ENCODE results near the gene MTFMT.
"Not testable (repeated sequence)": the region's sequence is repeated elsewhere in the genome, so short reads cannot be mapped to it uniquely, and the experiment has no call there.

The MTFMT gene

GRCh38 chr15:65060641-65061397 lies 31.4 kb upstream of the MTFMT start:
- DNase-seq (ENCODE audit: low spot score) = no peak

- DNase-seq (ENCODE audit: low spot score) = no peak
Observed at GRCh38 chr15:65059931-65060596, 30.6 kb upstream of the MTFMT start.

- no peak for DNase-seq (ENCODE audit: low spot score)
Observed at GRCh38 chr15:65059369-65059750, 29.9 kb upstream of the MTFMT start.

- DNase-seq (ENCODE audit: low spot score) = no peak
Observed at GRCh38 chr15:65058394-65059368, 29.2 kb upstream of the MTFMT start.

GRCh38 chr15:65057549-65057940 lies 28.1 kb upstream of the MTFMT start:
- DNase-seq (ENCODE audit: low spot score) = no peak

- no peak for DNase-seq (ENCODE audit: low spot score)
Observed at GRCh38 chr15:65056868-65057548, 27.6 kb upstream of the MTFMT start.

- DNase-seq (ENCODE audit: low spot score) = no peak
Observed at GRCh38 chr15:65056106-65056505, 26.7 kb upstream of the MTFMT start.

- no peak for DNase-seq (ENCODE audit: low spot score)
Observed at GRCh38 chr15:65055201-65055870, 25.9 kb upstream of the MTFMT start.

- DNase-seq (ENCODE audit: low spot score) = peak; percentile 80
Observed at GRCh38 chr15:65054333-65055200, 25.1 kb upstream of the MTFMT start.

GRCh38 chr15:65052956-65053355 lies 23.5 kb upstream of the MTFMT start:
- DNase-seq (ENCODE audit: low spot score) = no peak

GRCh38 chr15:65051266-65051665 lies 21.8 kb upstream of the MTFMT start:
- no peak for DNase-seq (ENCODE audit: low spot score)

- no peak for DNase-seq (ENCODE audit: low spot score)
Observed at GRCh38 chr15:65050270-65050669, 20.8 kb upstream of the MTFMT start.

- DNase-seq (ENCODE audit: low spot score) = peak; percentile 98
Observed at GRCh38 chr15:65049418-65049840, 20.0 kb upstream of the MTFMT start.

GRCh38 chr15:65048241-65048640 lies 18.8 kb upstream of the MTFMT start:
- DNase-seq (ENCODE audit: low spot score) = no peak

GRCh38 chr15:65044724-65045481 lies 15.5 kb upstream of the MTFMT start, which contains the start of gene SLC51B:
SLC51B (plus strand) TSS chr15:65045387; CDS start chr15:65050005, 4,618 bp downstream.
- peak; percentile 68 for DNase-seq (ENCODE audit: low spot score)

GRCh38 chr15:65044218-65044617 lies 14.8 kb upstream of the MTFMT start:
- not testable (repeated sequence) for DNase-seq (ENCODE audit: low spot score)

- no peak for DNase-seq (ENCODE audit: low spot score)
Observed at GRCh38 chr15:65042776-65043327, 13.4 kb upstream of the MTFMT start.

GRCh38 chr15:65041787-65042186 lies 12.3 kb upstream of the MTFMT start:
- DNase-seq (ENCODE audit: low spot score) = no peak

- DNase-seq (ENCODE audit: low spot score) = no peak
Observed at GRCh38 chr15:65040461-65040860, 11.0 kb upstream of the MTFMT start.
